SU-DHL-6 (cell line): Measurements from ENCODE around the gene TTC4.

Source experiments
- CTCF ChIP-seq: fragments of 200-600 bp; sonication (generic); IDR thresholded peaks from one replicate; pipeline ENCODE4 v1.5.1; 2017; ENCODE audit warnings: antibody characterized with exemption, mild to moderate bottlenecking, low read length, moderate library complexity; ENCODE audit not compliant: insufficient read depth, poor library complexity, severe bottlenecking
- EZH2phosphoT487 ChIP-seq: fragments of 200-600 bp; sonication (generic), shearing (Covaris generic); conservative IDR thresholded peaks from 2 replicates; pipeline ENCODE4 v1.6.1; 2018; ENCODE audit warnings: mild to moderate bottlenecking, antibody characterized with exemption, low read length, moderate library complexity, mixed read lengths

DNA sequence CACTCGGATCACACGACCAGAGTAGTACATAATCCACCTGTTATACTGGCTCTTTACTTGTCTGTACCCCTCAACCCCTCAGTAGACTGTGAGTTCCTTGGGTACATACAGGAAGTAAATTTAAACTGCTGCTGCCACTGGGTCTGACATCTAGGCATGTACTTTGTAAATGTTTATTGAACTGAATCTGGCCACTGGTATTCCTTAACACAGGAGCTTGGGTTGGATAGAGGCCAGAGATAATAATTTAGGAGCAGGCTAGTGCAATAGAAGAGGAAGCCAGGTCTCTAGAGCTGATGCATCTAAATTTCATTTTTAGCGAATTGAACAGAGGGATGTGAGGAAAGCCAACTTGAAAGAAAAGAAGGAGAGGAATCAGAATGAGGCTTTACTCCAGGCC is 12.4 kb downstream of the TTC4 start:
- no peak for TF ChIP-seq CTCF
- TF ChIP-seq EZH2phosphoT487, result no peak
